RWPE1 (cell line): Measurements from ENCODE around the gene TRPM5.

ENCODE experiments used
- CTCF ChIA-PET: fragments of 350-600 bp; sonication (Branson Sonifier 250); formaldehyde crosslinking; extraction: SDS; loops from one replicate; lab custom pipeline; 2021; lab: Yijun Ruan, JAX
- POLR2A ChIA-PET: fragments of 400-600 bp; formaldehyde crosslinking; extraction: SDS; loops from one replicate; lab custom pipeline; 2020; ENCODE audit warnings: antibody characterized with exemption; ENCODE audit not compliant: low non-redundant PET; lab: Yijun Ruan, JAX
- DNase-seq: peaks from one replicate; pipeline ENCODE4 v3.0.0; 2012; ENCODE audit warnings: low spot score
- H3K27ac ChIP-seq: fragments of 450-650 bp; 2 replicates; pipeline ENCODE4 v1.5.1; 2017
- CTCF ChIP-seq: fragments of 450-650 bp; conservative IDR thresholded peaks from 2 replicates; pipeline ENCODE4 v1.5.1; 2017; ENCODE audit warnings: low read depth, mild to moderate bottlenecking

The TRPM5 gene

GRCh38 chr11:2423157-2424025, 20.9 kb downstream of the TRPM5 start:
- TF ChIP-seq CTCF, result no peak
- ChIA-PET POLR2A (no interaction called here), CTCF (interaction anchor here (0.7 to 1.7 kb wide), 3 partner anchors 119 to 124 kb away, joined by 3 to 6 read pairs (median 5); no protein-coding TSS in a partner anchor)
- DNase-seq, result no peak
- no peak overlapping the region for H3K27ac ChIP-seq

GRCh38 chr11:2422461-2423156, 21.7 kb downstream of the TRPM5 start:
- ChIA-PET POLR2A (no interaction called here), CTCF (interaction anchor here (1.0 to 1.7 kb wide), 2 partner anchors 118 to 123 kb away, joined by 5 to 6 read pairs; no protein-coding TSS in a partner anchor)
- no peak for TF ChIP-seq CTCF
- H3K27ac ChIP-seq, result no peak overlapping the region
- DNase-seq, result no peak

GRCh38 chr11:2421996-2422395, 22.3 kb downstream of the TRPM5 start:
- DNase-seq, result no peak
- POLR2A ChIA-PET, result no interaction called here
- TF ChIP-seq CTCF, result no peak
- no peak overlapping the region for H3K27ac ChIP-seq
- CTCF ChIA-PET, result interaction anchor here (1.0 to 4.8 kb wide), 5 partner anchors 110 to 123 kb away, joined by 5 to 161 read pairs (median 24); partner anchors contain the start of genes C11orf21 and TSPAN32

GRCh38 chr11:2421226-2421994, 22.9 kb downstream of the TRPM5 start:
- DNase-seq, result no peak
- TF ChIP-seq CTCF, result no peak
- POLR2A ChIA-PET, result interaction anchor here (0.6 kb wide), 1 partner anchor 438 kb away, joined by 3 read pairs; no protein-coding TSS in a partner anchor
- CTCF ChIA-PET, result interaction anchor here (0.5 to 4.8 kb wide), 29 partner anchors 13 to 845 kb away, joined by 3 to 161 read pairs (median 5); partner anchors contain the start of genes C11orf21, KCNQ1, TSPAN32 and TSSC4
- no peak overlapping the region for H3K27ac ChIP-seq

GRCh38 chr11:2420502-2421225, 23.6 kb downstream of the TRPM5 start:
- TF ChIP-seq CTCF, result peak; percentile 89
- ChIA-PET CTCF (interaction anchor here (0.5 to 4.8 kb wide), 37 partner anchors 12 to 845 kb away, joined by 3 to 161 read pairs (median 4); partner anchors contain the start of genes C11orf21, KCNQ1, TSPAN32 and TSSC4), POLR2A (interaction anchor here (0.6 kb wide), 1 partner anchor 438 kb away, joined by 3 read pairs; no protein-coding TSS in a partner anchor)

More at GRCh38 chr11:2420502-2421225, 23.6 kb downstream of the TRPM5 start:
- DNase-seq, result peak; percentile 72
- no peak overlapping the region for H3K27ac ChIP-seq
